A673 (cell line): ENCODE results near the gene CLCNKB.

Experiments used
- CTCF ChIP-seq: fragments of 300-800, 200-600 bp; sonication (generic); conservative IDR thresholded peaks from 2 replicates; pipeline ENCODE4 v1.5.1; 2017; ENCODE audit warnings: low read depth, mild to moderate bottlenecking, antibody characterized with exemption, low read length, moderate library complexity, mixed read lengths
- EZH2 ChIP-seq: fragments of 200-600 bp; sonication (generic); IDR thresholded peaks from 2 replicates; pipeline ENCODE4 v1.6.1; 2017; ENCODE audit warnings: borderline replicate concordance, low read depth, mild to moderate bottlenecking, mixed read lengths, antibody characterized with exemption, low read length; ENCODE audit not compliant: poor library complexity, severe bottlenecking

DNA sequence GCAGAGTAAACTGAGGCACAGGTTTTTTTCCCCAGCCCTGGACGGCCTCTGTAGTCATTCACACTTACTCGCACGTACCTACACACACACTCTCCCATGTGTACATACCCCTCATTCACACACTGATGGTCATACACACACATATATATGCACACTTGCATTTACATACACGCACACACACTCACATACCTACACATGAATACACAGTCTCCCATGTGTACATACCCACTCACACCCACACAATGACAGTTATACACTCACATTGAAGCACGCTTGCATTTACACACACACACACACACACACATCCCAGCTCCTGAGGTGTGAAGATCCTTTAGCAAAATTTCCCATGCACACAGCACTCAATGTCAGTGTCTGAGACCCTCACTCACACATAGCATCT lies 30.6 kb downstream of the CLCNKB start:
- TF ChIP-seq CTCF = no peak
- TF ChIP-seq EZH2 = no peak
